Keratinocyte (primary cell): ENCODE measurements around the gene CHD9NB. TPM values are rescaled to one million over a fixed set of nuclear protein-coding genes. Genes with fewer than 3 reads are reported as not detected.

Source experiments
- DNase-seq: peaks from one replicate; pipeline ENCODE4 v3.0.0-alpha.2; 2011; ENCODE audit warnings: low read depth, missing footprints, low spot score
- FAIRE-seq: peaks from 2 replicates; lab custom pipeline; 2011; peaks lifted over from hg19 to GRCh38; lab: Jason Lieb, UNC
- H2AFZ ChIP-seq: 2 replicates; pipeline ENCODE4 v1.6.0; 2012; ENCODE audit warnings: low read length, control low read depth, inconsistent platforms; ENCODE audit not compliant: control insufficient read depth
- H3K27ac ChIP-seq: 2 replicates; pipeline ENCODE4 v1.5.1; 2011; ENCODE audit warnings: low read length; ENCODE audit not compliant: control insufficient read depth, insufficient read depth
- H3K27me3 ChIP-seq: 3 replicates; pipeline ENCODE4 v1.6.0; 2011; ENCODE audit warnings: low read length; ENCODE audit not compliant: control insufficient read depth, insufficient read depth; ENCODE audit errors: extremely low read depth
- H3K36me3 ChIP-seq, 2 experiments: 2 replicates in 1 of 2; 3 replicates in 1 of 2; pipeline ENCODE4 v1.5.1; 2011; ENCODE audit warnings: low read length in 2 of 2, mild to moderate bottlenecking in 1 of 2; ENCODE audit not compliant: control insufficient read depth in 2 of 2, insufficient read depth in 2 of 2; ENCODE audit errors: extremely low read depth in 1 of 2
- H3K4me1 ChIP-seq: 3 replicates; pipeline ENCODE4 v1.5.1; 2011; ENCODE audit warnings: low read length; ENCODE audit not compliant: control insufficient read depth, insufficient read depth; ENCODE audit errors: extremely low read depth
- H3K4me2 ChIP-seq: 3 replicates; pipeline ENCODE4 v1.6.0; 2011; ENCODE audit warnings: low read depth, low read length; ENCODE audit not compliant: control insufficient read depth, insufficient read depth; ENCODE audit errors: extremely low read depth
- H3K4me3 ChIP-seq, 3 experiments: fragments of 200-600 bp in 1 of 3; sonication (generic) in 1 of 3; 2 replicates in 2 of 3; 3 replicates in 1 of 3; pipeline ENCODE4 v1.5.1; 2011 to 2016; ENCODE audit warnings: low read length in 3 of 3, mild to moderate bottlenecking in 3 of 3, control low read depth in 2 of 3, inconsistent platforms in 1 of 3, low read depth in 1 of 3, mixed read lengths in 1 of 3, mixed run types in 1 of 3, moderate library complexity in 1 of 3; ENCODE audit not compliant: control insufficient read depth in 2 of 3, insufficient read depth in 2 of 3; ENCODE audit errors: extremely low read depth in 1 of 3
- H3K79me2 ChIP-seq: 2 replicates; pipeline ENCODE4 v1.6.0; 2012; ENCODE audit warnings: low read length; ENCODE audit not compliant: control insufficient read depth, insufficient read depth
- H3K9ac ChIP-seq: 3 replicates; pipeline ENCODE4 v1.6.0; 2011; ENCODE audit warnings: low read length; ENCODE audit not compliant: control insufficient read depth, insufficient read depth; ENCODE audit errors: extremely low read depth
- H3K9me1 ChIP-seq: 3 replicates; pipeline ENCODE4 v1.6.0; 2011; ENCODE audit warnings: low read length; ENCODE audit not compliant: control insufficient read depth, insufficient read depth; ENCODE audit errors: extremely low read depth
- H3K9me3 ChIP-seq: 2 replicates; pipeline ENCODE4 v1.5.1; 2012; ENCODE audit warnings: low read depth, low read length; ENCODE audit not compliant: control insufficient read depth
- H4K20me1 ChIP-seq: 3 replicates; pipeline ENCODE4 v1.6.0; 2011; ENCODE audit warnings: low read length; ENCODE audit not compliant: control insufficient read depth, insufficient read depth; ENCODE audit errors: extremely low read depth
- EZH2 ChIP-seq: IDR thresholded peaks from one replicate; pipeline ENCODE4 v1.6.1; 2012; ENCODE audit warnings: inconsistent platforms, mild to moderate bottlenecking, low read length, moderate library complexity
- dilution Hi-C: fragments of 300-500 bp; cut with MboI; formaldehyde crosslinking; loops from one replicate; pipeline ENCODE4 v1.7.0; 2020; ENCODE audit warnings: low sequenced_read_pairs; ENCODE audit not compliant: extremely low pct_ligation_motif_present
- polyA plus RNA-seq, 5 experiments: library from polyadenylated mRNA; depleted of rRNA in 3 of 5; stranded (reverse) in 3 of 5; stranded (forward) in 1 of 5; unstranded in 1 of 5; fragments of >200 nt; gene quantifications; 1 replicate in 1 of 5; 2 replicates in 3 of 5; 3 replicates in 1 of 5; pipeline versions ENCODE4 v1.2.1 to v1.2.3, GENCODE V29; 2011 to 2012; ENCODE audit warnings: missing spikeins in 2 of 5, low read depth in 1 of 5, low replicate concordance in 1 of 5
- TF ChIP-seq, protein P1 (sequence below), 3 experiments: IDR thresholded peaks in 1 of 3; conservative IDR thresholded peaks in 1 of 3; optimal IDR thresholded peaks in 1 of 3; 2 replicates in 2 of 3; 3 replicates in 1 of 3; pipeline versions ENCODE3 to v1.5.1; 2011; ENCODE audit warnings: low read length in 3 of 3, mild to moderate bottlenecking in 3 of 3, moderate library complexity in 2 of 3, control low read depth in 1 of 3, inconsistent platforms in 1 of 3; ENCODE audit not compliant: insufficient read depth in 2 of 3; ENCODE audit errors: extremely low read depth in 1 of 3

Gene CHD9NB
- polyA plus RNA-seq, 1 donor (not counting 4 experiments of a cell fraction or from before 2014, with no cell fraction given): 0.64 TPM

DNA sequence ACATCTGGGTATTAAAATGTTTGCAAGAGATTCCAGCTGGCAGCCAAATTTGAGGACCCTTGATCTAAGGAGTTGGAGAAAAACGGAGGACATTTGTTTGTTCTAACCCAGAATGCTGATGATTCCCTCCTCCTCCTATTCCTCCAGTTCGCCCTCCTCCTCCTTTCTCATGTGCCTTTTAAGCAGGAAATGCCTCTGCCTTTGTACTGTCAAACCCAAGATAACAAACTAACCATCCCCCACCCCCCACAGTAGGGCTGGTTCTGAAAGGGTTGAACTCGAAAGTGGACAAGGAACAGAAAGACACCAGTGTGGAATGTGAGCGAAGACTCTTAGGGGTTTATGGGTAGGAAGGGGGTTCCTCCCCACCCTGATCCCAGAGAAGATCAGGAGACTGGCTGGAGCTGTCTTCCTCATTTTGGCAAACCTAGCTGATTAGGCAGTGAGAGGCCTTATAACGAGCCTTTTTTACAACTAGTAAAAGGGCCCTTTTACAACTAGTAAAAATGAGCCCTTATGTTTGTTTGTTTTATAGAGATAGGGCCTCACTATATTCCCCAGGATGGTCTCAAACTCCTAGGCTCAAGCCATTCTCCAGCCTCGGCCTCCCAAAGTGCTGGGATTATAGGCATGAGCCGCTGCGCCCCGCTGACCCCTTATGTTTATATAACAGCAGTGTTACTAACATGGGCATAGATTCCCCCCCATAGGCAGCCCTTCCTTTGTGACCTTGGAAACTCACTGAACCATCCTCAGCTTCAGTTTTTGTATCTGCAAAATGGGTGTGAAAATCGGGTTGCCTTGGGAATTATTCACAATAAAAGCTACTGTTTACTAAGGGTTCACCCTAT, 3.1 kb upstream of the CHD9NB start:
- Histone ChIP-seq H4K20me1 (no peaks in the 10 kb centered on the region), H3K36me3 (peaks cover 0 to 7% of the 10 kb centered on the region in 2 experiments), H2AFZ (peak overlapping the region; percentile 78), H3K4me1 (peaks cover 34% of the 10 kb centered on the region), H3K4me3 (peak overlapping the region; percentile 83 to 89 (median 83)), H3K9me1 (no peaks in the 10 kb centered on the region), H3K9me3 (no peaks in the 10 kb centered on the region), H3K9ac (peak overlapping the region; percentile 86), H3K27ac (peak overlapping the region; percentile 86), H3K4me2 (peak overlapping the region; percentile 92), H3K27me3 (no peaks in the 10 kb centered on the region), H3K79me2 (peaks cover 48% of the 10 kb centered on the region)
- FAIRE-seq (peak; percentile 26), DNase-seq (no peak)
- TF ChIP-seq EZH2: no peak
- TF ChIP-seq, protein P1, sequence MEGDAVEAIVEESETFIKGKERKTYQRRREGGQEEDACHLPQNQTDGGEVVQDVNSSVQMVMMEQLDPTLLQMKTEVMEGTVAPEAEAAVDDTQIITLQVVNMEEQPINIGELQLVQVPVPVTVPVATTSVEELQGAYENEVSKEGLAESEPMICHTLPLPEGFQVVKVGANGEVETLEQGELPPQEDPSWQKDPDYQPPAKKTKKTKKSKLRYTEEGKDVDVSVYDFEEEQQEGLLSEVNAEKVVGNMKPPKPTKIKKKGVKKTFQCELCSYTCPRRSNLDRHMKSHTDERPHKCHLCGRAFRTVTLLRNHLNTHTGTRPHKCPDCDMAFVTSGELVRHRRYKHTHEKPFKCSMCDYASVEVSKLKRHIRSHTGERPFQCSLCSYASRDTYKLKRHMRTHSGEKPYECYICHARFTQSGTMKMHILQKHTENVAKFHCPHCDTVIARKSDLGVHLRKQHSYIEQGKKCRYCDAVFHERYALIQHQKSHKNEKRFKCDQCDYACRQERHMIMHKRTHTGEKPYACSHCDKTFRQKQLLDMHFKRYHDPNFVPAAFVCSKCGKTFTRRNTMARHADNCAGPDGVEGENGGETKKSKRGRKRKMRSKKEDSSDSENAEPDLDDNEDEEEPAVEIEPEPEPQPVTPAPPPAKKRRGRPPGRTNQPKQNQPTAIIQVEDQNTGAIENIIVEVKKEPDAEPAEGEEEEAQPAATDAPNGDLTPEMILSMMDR (optimal IDR thresholded peaks at IDR 0.05 in 1 of 3, IDR thresholded peaks at IDR 0.05 in 1 of 3, conservative IDR thresholded peaks at IDR 0.05 in 1 of 3; ENCODE audit: extremely low read depth in 1 of 3, insufficient read depth in 2 of 3, low read length in 3 of 3): no peak
- dilution Hi-C loops: no loop called here

DNA sequence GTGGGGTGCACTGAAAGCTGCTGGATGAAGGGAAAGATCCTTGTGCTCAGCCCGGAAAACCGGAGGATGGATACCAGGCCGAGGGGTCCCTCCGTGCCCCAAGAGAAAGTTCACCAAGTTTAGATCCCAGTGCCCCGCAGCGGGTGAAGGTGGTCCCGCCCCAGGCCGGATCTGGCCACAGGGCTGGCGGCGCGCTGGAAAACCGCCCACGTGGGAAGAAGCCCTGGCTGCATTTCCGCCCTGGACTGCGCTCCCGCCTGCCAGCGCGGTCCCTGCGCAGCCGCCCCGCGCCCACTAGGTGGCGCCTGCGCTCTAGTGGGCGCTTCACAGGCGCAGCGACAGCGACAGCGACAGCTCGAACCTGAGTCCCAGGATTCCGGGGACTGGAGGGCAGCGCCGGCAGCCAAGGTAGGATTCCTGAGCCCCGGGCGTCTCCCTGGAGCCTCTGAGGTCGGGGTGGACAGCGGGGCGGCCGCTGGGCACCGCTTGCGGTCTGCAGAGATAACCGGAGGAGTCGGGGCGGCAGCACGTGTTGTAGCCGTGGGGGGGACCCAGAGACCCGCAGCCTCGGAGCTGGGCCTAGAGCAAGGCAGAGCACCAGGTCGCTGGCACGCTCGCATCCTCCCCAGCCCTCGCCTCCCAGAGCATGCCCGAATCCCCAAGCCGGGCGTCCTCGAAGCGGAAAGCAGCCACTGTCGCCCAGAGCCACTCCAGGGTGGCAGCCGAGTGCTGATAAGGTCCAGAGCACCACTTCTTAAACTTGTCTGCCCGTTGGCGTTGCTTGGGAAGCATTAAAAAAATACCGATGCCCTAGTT, 2.2 kb upstream of the CHD9NB start, which contains the start of gene CHD9:
Gene CHD9, plus strand, starts transcription at position 322 of the 816 bp plus-strand sequence. CDS start 101,099 bp downstream, outside the sequence.
- Histone ChIP-seq H3K27ac (peak within 1 kb of the TSS; percentile 86), H4K20me1 (no peaks in the 10 kb centered on the region), H3K9me1 (no peaks in the 10 kb centered on the region), H3K4me3 (peak within 1 kb of the TSS; percentile 83 to 89 (median 83)), H3K79me2 (peaks cover 40% of the 10 kb centered on the region), H3K27me3 (no peaks in the 10 kb centered on the region), H3K9me3 (no peaks in the 10 kb centered on the region), H3K9ac (peak within 1 kb of the TSS; percentile 86), H2AFZ (peak within 1 kb of the TSS; percentile 84), H3K36me3 (peaks cover 0 to 7% of the 10 kb centered on the region in 2 experiments), H3K4me1 (peaks cover 34% of the 10 kb centered on the region), H3K4me2 (peak within 1 kb of the TSS; percentile 92)
- DNase-seq (no peak), FAIRE-seq (no peak)
- TF ChIP-seq, protein P1 (optimal IDR thresholded peaks at IDR 0.05 in 1 of 3, IDR thresholded peaks at IDR 0.05 in 1 of 3, conservative IDR thresholded peaks at IDR 0.05 in 1 of 3; ENCODE audit: extremely low read depth in 1 of 3, insufficient read depth in 2 of 3, low read length in 3 of 3): peak; percentile 85 to 100 (median 92)
- no peak for TF ChIP-seq EZH2
- dilution Hi-C loops: no loop called here
